OCI-LY3 (cell line): Measurements from ENCODE around the gene CARD6.

ENCODE experiments used
- H2AFZ ChIP-seq: fragments of 200-600, 300-600 bp; shearing (Covaris generic); 2 replicates; pipeline ENCODE4 v1.6.0; 2014; ENCODE audit warnings: antibody characterized with exemption, low read depth, low read length
- H3K27ac ChIP-seq: fragments of 200-600, 300-600 bp; sonication (generic); 2 replicates; pipeline ENCODE4 v1.5.1; 2014; ENCODE audit warnings: mild to moderate bottlenecking, low read length, moderate library complexity, mixed read lengths
- H3K27me3 ChIP-seq: fragments of 200-600, 300-600 bp; sonication (generic); 2 replicates; pipeline ENCODE4 v1.6.1; 2014; ENCODE audit warnings: low read depth, low read length, mixed read lengths
- H3K36me3 ChIP-seq: fragments of 200-600, 300-600 bp; sonication (generic); replicated peaks from 2 replicates; pipeline ENCODE3; 2014; ENCODE audit warnings: low read depth, low read length, mixed read lengths
- H3K4me1 ChIP-seq: fragments of 300-600, 200-600 bp; sonication (generic); 2 replicates; pipeline ENCODE4 v1.6.1; 2014; ENCODE audit warnings: low read length, mixed read lengths
- H3K4me2 ChIP-seq: fragments of 200-600, 300-600 bp; sonication (generic); 2 replicates; pipeline ENCODE4 v1.6.1; 2014; ENCODE audit warnings: low read length, mixed read lengths
- H3K4me3 ChIP-seq: fragments of 300-600, 200-600 bp; sonication (generic); 2 replicates; pipeline ENCODE4 v1.5.1; 2014; ENCODE audit warnings: antibody characterized with exemption, mild to moderate bottlenecking, low read length, moderate library complexity
- H3K79me2 ChIP-seq: fragments of 300-600, 200-600 bp; shearing (Covaris generic); 2 replicates; pipeline ENCODE4 v1.6.1; 2014; ENCODE audit warnings: mild to moderate bottlenecking, low read length, mixed read lengths
- H3K9ac ChIP-seq: fragments of 300-600, 200-600 bp; shearing (Covaris generic); 2 replicates; pipeline ENCODE4 v1.6.0; 2014; ENCODE audit warnings: mild to moderate bottlenecking, low read length, moderate library complexity
- H3K9me3 ChIP-seq: fragments of 200-600, 300-600 bp; shearing (Covaris generic); 2 replicates; pipeline ENCODE4 v1.6.1; 2014; ENCODE audit warnings: low read length, mixed read lengths; ENCODE audit not compliant: insufficient read depth
- H4K20me1 ChIP-seq: fragments of 200-600, 300-600 bp; sonication (generic); 2 replicates; pipeline ENCODE4 v1.6.1; 2016; ENCODE audit warnings: low read length, mixed read lengths; ENCODE audit not compliant: insufficient read depth
- EZH2phosphoT487 ChIP-seq: fragments of 200-600 bp; shearing (Covaris generic); IDR thresholded peaks from 2 replicates; pipeline ENCODE4 v1.6.1; 2018; ENCODE audit warnings: antibody characterized with exemption, mixed run types, low read depth
- TF ChIP-seq, protein P1 (sequence below): fragments of 200-600, 300-600 bp; sonication (generic); IDR thresholded peaks from 2 replicates; pipeline ENCODE4 v1.5.1; 2014; ENCODE audit warnings: antibody characterized with exemption, low read length, low read depth

CARD6 gene

GRCh38 chr5:40796487-40796889 is 44.7 kb upstream of the CARD6 start:
- H3K4me2 ChIP-seq, result peak overlapping the region; percentile 94
- peaks cover 59% of the 10 kb centered on the region for H3K79me2 ChIP-seq
- no peak overlapping the region for H3K27ac ChIP-seq
- peak overlapping the region; percentile 90 for H3K4me3 ChIP-seq
- peaks cover 9% of the 10 kb centered on the region; the same call in 1 of the 2 replicates for H4K20me1 ChIP-seq
- no peaks in the 10 kb centered on the region for H3K36me3 ChIP-seq
- no peak for TF ChIP-seq EZH2phosphoT487
- TF ChIP-seq, protein P1, sequence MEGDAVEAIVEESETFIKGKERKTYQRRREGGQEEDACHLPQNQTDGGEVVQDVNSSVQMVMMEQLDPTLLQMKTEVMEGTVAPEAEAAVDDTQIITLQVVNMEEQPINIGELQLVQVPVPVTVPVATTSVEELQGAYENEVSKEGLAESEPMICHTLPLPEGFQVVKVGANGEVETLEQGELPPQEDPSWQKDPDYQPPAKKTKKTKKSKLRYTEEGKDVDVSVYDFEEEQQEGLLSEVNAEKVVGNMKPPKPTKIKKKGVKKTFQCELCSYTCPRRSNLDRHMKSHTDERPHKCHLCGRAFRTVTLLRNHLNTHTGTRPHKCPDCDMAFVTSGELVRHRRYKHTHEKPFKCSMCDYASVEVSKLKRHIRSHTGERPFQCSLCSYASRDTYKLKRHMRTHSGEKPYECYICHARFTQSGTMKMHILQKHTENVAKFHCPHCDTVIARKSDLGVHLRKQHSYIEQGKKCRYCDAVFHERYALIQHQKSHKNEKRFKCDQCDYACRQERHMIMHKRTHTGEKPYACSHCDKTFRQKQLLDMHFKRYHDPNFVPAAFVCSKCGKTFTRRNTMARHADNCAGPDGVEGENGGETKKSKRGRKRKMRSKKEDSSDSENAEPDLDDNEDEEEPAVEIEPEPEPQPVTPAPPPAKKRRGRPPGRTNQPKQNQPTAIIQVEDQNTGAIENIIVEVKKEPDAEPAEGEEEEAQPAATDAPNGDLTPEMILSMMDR, result no peak
- H3K4me1 ChIP-seq, result peaks cover 16% of the 10 kb centered on the region
- H3K27me3 ChIP-seq, result no peaks in the 10 kb centered on the region
- H2AFZ ChIP-seq, result no peak overlapping the region
- peak overlapping the region; percentile 74 for H3K9ac ChIP-seq
- no peaks in the 10 kb centered on the region for H3K9me3 ChIP-seq

DNA sequence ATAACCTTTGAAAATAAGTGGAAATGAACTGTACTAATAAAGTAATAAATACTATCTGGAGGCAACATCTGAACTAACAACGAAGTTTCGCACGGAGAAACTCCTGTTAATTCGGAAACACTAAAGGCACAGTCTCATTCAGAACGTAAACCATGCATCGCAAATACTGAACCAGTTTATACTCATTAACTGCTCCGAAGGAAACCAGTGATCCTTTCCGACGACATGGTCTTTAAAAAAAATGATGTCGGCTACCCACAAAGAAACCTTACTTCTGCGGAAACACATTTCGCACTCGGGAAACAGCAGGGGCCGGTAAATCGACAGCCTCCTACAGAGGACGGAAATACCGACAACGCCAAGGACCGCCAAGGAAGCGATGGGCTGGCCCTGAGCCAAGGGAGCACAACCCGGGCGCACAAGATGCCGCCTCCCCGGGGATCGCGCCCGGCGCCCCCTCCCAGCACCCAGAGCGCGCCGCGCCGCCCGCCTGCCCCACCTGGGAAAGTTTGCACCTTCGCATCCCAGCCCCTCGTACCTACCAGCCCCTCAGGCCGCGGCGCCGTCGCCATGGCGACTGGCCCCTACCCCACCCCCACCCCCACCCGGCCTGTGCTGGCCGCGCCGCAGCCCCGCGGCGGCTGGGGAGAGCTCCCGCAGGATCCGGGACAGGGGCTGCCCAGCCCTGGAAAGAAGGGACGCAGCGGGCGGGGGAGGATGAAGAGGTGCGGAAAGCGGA is 43.7 kb upstream of the CARD6 start:
- Histone ChIP-seq H2AFZ (peak overlapping the region; percentile 58; the same call in 1 of the 2 replicates), H3K4me1 (peaks cover 12% of the 10 kb centered on the region), H3K36me3 (no peaks in the 10 kb centered on the region), H3K4me2 (peak overlapping the region; percentile 94), H3K79me2 (peaks cover 49% of the 10 kb centered on the region), H3K27ac (peak overlapping the region; percentile 63), H4K20me1 (peaks cover 9% of the 10 kb centered on the region; the same call in 1 of the 2 replicates), H3K4me3 (peak overlapping the region; percentile 90), H3K27me3 (no peaks in the 10 kb centered on the region), H3K9ac (peak overlapping the region; percentile 74), H3K9me3 (no peaks in the 10 kb centered on the region)
- TF ChIP-seq EZH2phosphoT487, result no peak
- TF ChIP-seq, protein P1, result no peak

- peak within 1 kb of the TSS; percentile 100 for H2AFZ ChIP-seq
- H3K4me2 ChIP-seq, result peak within 1 kb of the TSS; percentile 94
- H3K9ac ChIP-seq, result peak within 1 kb of the TSS; percentile 83
- H3K9me3 ChIP-seq, result no peaks in the 10 kb centered on the region
- peaks cover 43% of the 10 kb centered on the region for H3K79me2 ChIP-seq
- no peaks in the 10 kb centered on the region for H3K27me3 ChIP-seq
- H3K4me1 ChIP-seq, result peaks cover 12% of the 10 kb centered on the region
- H3K27ac ChIP-seq, result peak within 1 kb of the TSS; percentile 63
- no peaks in the 10 kb centered on the region for H3K36me3 ChIP-seq
- peak within 1 kb of the TSS; percentile 96 for H3K4me3 ChIP-seq
- no peak for TF ChIP-seq EZH2phosphoT487
- TF ChIP-seq, protein P1, result peak; percentile 24; the same call in 1 of the 2 replicates
- H4K20me1 ChIP-seq, result peaks cover 6% of the 10 kb centered on the region; the same call in 1 of the 2 replicates
Measured at GRCh38 chr5:40798012-40798800, 43.0 kb upstream of the CARD6 start, which contains the start of gene PRKAA1. PRKAA1 (minus strand) TSS chr5:40798374; CDS start chr5:40798189, 185 bp downstream.

GRCh38 chr5:40798801-40799210 is 42.4 kb upstream of the CARD6 start:
- Histone ChIP-seq H3K79me2 (peaks cover 37% of the 10 kb centered on the region), H3K27ac (no peak overlapping the region)

More at GRCh38 chr5:40798801-40799210, 42.4 kb upstream of the CARD6 start:
- peak overlapping the region; percentile 96 for H3K4me3 ChIP-seq
- peaks cover 12% of the 10 kb centered on the region for H3K4me1 ChIP-seq
- no peaks in the 10 kb centered on the region for H3K36me3 ChIP-seq
- TF ChIP-seq, protein P1, result no peak
- no peak for TF ChIP-seq EZH2phosphoT487
- peak overlapping the region; percentile 83 for H3K9ac ChIP-seq
- H4K20me1 ChIP-seq, result peaks cover 6% of the 10 kb centered on the region; the same call in 1 of the 2 replicates
- peak overlapping the region; percentile 100 for H2AFZ ChIP-seq
- peak overlapping the region; percentile 76 for H3K4me2 ChIP-seq
- no peaks in the 10 kb centered on the region for H3K27me3 ChIP-seq
- H3K9me3 ChIP-seq, result no peaks in the 10 kb centered on the region
